Sigmoid colon (tissue), 4 donors: ENCODE data around the gene ARID3B.

Experiments used
- CTCF ChIP-seq, 4 experiments: fragments of 450-650 bp in 3 of 4; fragments of 200-600 bp in 1 of 4; IDR thresholded peaks; one replicate each; pipeline ENCODE4 v1.5.1; 2016 to 2019; ENCODE audit warnings: antibody characterized with exemption in 4 of 4, mild to moderate bottlenecking in 3 of 4, moderate library complexity in 2 of 4
- EP300 ChIP-seq, 4 donors: sonication (generic); formaldehyde crosslinking; IDR thresholded peaks; one replicate each; pipeline ENCODE4 v1.6.1; 2017; ENCODE audit warnings: antibody characterized with exemption in 4 of 4
- POLR2A ChIP-seq, 2 donors: fragments of 450-650 bp; IDR thresholded peaks; one replicate each; pipeline ENCODE4 v1.6.1; 2016; ENCODE audit warnings: antibody characterized with exemption in 2 of 2, mild to moderate bottlenecking in 2 of 2, moderate library complexity in 2 of 2
- POLR2AphosphoS5 ChIP-seq, 4 donors: sonication (generic); formaldehyde crosslinking; IDR thresholded peaks; one replicate each; pipeline ENCODE4 v1.6.1; 2017; ENCODE audit warnings: antibody characterized with exemption in 4 of 4

- TF ChIP-seq CTCF (IDR thresholded peaks at IDR 0.05) (no peak), POLR2AphosphoS5 (IDR thresholded peaks at IDR 0.05) (no peak), EP300 (IDR thresholded peaks at IDR 0.05) (no peak), POLR2A (IDR thresholded peaks at IDR 0.05) (no peak)
These were observed 102.0 kb downstream of the ARID3B start for GRCh38 chr15:74642734-74643664.
